Activated naive CD8-positive, alpha-beta T cell treated with anti-CD3 and anti-CD28 coated beads, Interleukin-2, amount 50 U/mL, for 24 hours (primary cell): Measurements from ENCODE around the gene NOD1.
"Not testable (repeated sequence)": the region's sequence is repeated elsewhere in the genome, so short reads cannot be mapped to it uniquely, and the experiment has no call there.

ENCODE experiments used
- ATAC-seq: fragments of 150-1000 bp; cut with Tn5 transposase; one replicate; pipeline ENCODE4 v1.10.0; 2021
- DNase-seq: peaks from one replicate; pipeline ENCODE4 v3.0.0; 2021
- H3K27ac Mint-ChIP-seq: one replicate; pipeline ENCODE4 v1.8.0; 2021; ENCODE audit warnings: mild to moderate bottlenecking, mixed read lengths
- H3K27me3 Mint-ChIP-seq: one replicate; pipeline ENCODE4 v1.8.0; 2021; ENCODE audit warnings: mixed read lengths
- H3K36me3 Mint-ChIP-seq: one replicate; pipeline ENCODE4 v1.8.0; 2021; ENCODE audit warnings: low read depth, mixed read lengths
- H3K4me1 Mint-ChIP-seq: one replicate; pipeline ENCODE4 v1.8.0; 2021; ENCODE audit warnings: mixed read lengths
- H3K4me3 Mint-ChIP-seq: one replicate; pipeline ENCODE4 v1.8.0; 2021; ENCODE audit warnings: mild to moderate bottlenecking, moderate library complexity, mixed read lengths
- H3K9me3 Mint-ChIP-seq: one replicate; pipeline ENCODE4 v1.8.0; 2021; ENCODE audit warnings: mixed read lengths

NOD1 gene

GRCh38 chr7:30433082-30433481 is 45.5 kb downstream of the NOD1 start:
- ATAC-seq (no peak), DNase-seq (no peak)
- peaks cover 27% of the 10 kb centered on the region for H3K36me3 Mint-ChIP-seq
- no peak overlapping the region for H3K27ac Mint-ChIP-seq
- H3K9me3 Mint-ChIP-seq, result no peaks in the 10 kb centered on the region
- no peak overlapping the region for H3K4me3 Mint-ChIP-seq
- H3K27me3 Mint-ChIP-seq, result no peaks in the 10 kb centered on the region
- peaks cover 10% of the 10 kb centered on the region for H3K4me1 Mint-ChIP-seq

DNA sequence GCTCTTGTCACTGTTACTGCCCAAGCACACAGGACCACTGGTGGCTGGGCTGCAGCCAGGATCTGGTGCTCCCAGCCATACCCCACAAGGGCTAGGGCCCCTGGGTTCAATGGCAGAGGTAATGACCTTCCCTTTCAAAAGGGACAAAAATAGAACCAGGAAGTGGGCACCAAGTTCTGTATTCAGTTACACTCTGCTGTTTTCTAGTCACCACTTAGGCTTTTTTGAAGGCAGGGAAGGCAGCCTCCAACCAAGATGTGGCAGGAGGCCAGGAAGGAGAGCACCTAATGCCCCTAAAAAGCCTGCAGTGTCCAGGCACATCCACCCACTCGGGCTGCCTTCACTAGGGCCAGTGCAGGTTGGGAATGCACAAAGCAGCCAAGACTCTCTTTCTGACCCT is 47.8 kb downstream of the NOD1 start:
- H3K36me3 Mint-ChIP-seq, result peaks cover 28% of the 10 kb centered on the region
- ATAC-seq, result no peak
- no peaks in the 10 kb centered on the region for H3K27me3 Mint-ChIP-seq
- DNase-seq, result no peak
- H3K9me3 Mint-ChIP-seq, result no peaks in the 10 kb centered on the region
- no peak overlapping the region for H3K4me3 Mint-ChIP-seq
- H3K4me1 Mint-ChIP-seq, result peaks cover 8% of the 10 kb centered on the region
- H3K27ac Mint-ChIP-seq, result no peak overlapping the region

- no peak overlapping the region for H3K27ac Mint-ChIP-seq
- H3K4me3 Mint-ChIP-seq, result no peak overlapping the region
- H3K27me3 Mint-ChIP-seq, result no peaks in the 10 kb centered on the region
Measured at GRCh38 chr7:30430276-30430675, 48.3 kb downstream of the NOD1 start.

DNA sequence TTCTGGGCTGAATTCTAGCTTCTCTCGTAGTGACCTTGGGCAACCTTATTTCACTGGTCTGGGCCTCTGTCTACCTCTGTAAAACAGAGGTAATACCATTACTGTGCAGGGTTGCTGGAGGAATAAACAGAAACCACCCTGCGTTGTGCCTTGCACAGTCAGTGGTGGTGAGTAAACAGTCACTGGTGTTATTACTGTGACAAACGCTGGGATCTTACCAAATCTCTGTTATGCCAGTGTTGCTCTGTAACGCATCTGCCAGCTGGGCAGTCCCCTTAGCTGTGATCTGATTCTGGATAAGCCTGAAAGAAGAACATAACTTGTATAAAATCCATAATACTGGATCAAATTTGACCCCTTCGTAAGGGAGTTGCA is 49.4 kb downstream of the NOD1 start:
- H3K27ac Mint-ChIP-seq, result no peak overlapping the region
- no peak for ATAC-seq
- peaks cover 36% of the 10 kb centered on the region for H3K36me3 Mint-ChIP-seq
- H3K9me3 Mint-ChIP-seq, result no peaks in the 10 kb centered on the region
- no peak for DNase-seq
- H3K4me1 Mint-ChIP-seq, result peaks cover 5% of the 10 kb centered on the region
- H3K27me3 Mint-ChIP-seq, result no peaks in the 10 kb centered on the region
- no peak overlapping the region for H3K4me3 Mint-ChIP-seq

More at GRCh38 chr7:30430276-30430675, 48.3 kb downstream of the NOD1 start:
- Mint-ChIP-seq H3K9me3 (no peaks in the 10 kb centered on the region), H3K36me3 (peaks cover 34% of the 10 kb centered on the region), H3K4me1 (peaks cover 8% of the 10 kb centered on the region)
- DNase-seq (no peak), ATAC-seq (no peak)

DNA sequence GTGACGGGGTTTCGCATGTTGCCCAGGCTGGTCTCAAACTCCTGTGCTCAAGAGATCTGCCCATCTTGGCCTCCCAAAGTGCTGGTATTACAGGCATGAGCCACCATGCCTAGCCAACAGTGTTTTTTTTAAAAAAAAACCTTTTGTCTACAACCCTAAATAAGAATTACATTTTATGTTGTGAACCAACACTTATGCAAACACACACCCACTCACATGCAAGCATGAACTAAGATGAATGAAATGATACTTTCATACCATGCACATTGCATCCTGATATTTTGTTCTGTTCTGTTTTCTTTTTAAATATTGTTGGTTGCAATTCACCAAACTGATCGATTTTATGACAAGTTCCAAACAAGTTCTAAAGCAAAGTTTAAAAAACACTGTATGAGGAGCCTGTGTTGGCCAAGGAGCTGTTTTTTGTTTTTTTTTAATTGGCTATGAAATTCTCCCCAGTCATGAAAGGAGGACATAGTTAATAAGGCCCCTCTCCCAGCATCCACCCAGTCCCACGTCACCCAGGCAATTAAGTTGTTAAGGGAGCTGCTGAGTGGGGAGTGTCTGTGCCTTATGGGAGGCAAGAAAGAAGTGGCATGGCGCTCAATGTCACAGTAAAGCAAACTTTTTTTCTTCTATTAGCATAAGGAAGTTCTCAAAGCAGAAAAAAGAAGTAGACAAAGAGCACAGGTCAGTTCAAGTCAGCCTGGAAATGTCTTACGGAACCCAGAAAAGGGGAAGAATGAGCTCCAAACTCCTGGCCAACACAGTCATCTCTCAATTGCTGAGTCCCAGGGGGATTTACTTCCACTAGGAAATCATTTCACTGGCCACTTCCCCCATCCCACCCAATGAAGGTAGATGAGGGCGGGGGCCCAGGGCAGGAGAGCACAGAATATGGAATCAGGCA is 50.1 kb downstream of the NOD1 start:
- Mint-ChIP-seq H3K4me3 (no peak overlapping the region), H3K4me1 (peaks cover 10% of the 10 kb centered on the region)

GRCh38 chr7:30427296-30428070 is 51.1 kb downstream of the NOD1 start:
- peaks cover 42% of the 10 kb centered on the region for H3K36me3 Mint-ChIP-seq
- no peak for ATAC-seq

More for the DNA sequence above, 50.1 kb downstream of the NOD1 start:
- Mint-ChIP-seq H3K27me3 (no peaks in the 10 kb centered on the region), H3K9me3 (no peaks in the 10 kb centered on the region), H3K27ac (no peak overlapping the region), H3K36me3 (peaks cover 40% of the 10 kb centered on the region)
- DNase-seq (no peak), ATAC-seq (no peak)

DNA sequence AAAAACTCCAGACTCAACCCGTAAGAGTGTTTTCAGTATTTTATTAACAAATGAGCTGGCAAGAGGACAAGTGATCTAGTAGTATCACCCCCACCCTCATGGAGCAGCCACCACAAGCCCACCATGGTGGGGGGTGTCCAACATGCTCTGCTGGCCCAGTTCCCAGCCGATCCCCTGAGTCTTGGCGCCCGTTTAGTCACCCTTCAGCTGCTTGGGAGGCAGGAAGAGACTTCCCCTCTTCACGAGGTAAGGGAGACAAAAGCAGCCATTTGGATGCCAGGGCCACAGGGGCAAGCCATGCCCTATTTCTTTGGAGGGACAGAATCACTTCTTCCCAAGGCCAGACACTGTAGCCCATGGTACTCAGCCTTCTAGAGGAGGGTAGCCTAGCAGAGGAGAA is 54.1 kb downstream of the NOD1 start:
- Mint-ChIP-seq H3K4me1 (peaks cover 25% of the 10 kb centered on the region), H3K4me3 (no peak overlapping the region), H3K27me3 (no peaks in the 10 kb centered on the region), H3K36me3 (peaks cover 41% of the 10 kb centered on the region), H3K27ac (no peak overlapping the region), H3K9me3 (peaks cover 7% of the 10 kb centered on the region)
- DNase-seq (no peak), ATAC-seq (no peak)

More at GRCh38 chr7:30427296-30428070, 51.1 kb downstream of the NOD1 start:
- Mint-ChIP-seq H3K27me3 (no peaks in the 10 kb centered on the region), H3K4me3 (no peak overlapping the region), H3K9me3 (no peaks in the 10 kb centered on the region), H3K4me1 (peaks cover 20% of the 10 kb centered on the region), H3K27ac (no peak overlapping the region)
- DNase-seq, result no peak

- Mint-ChIP-seq H3K36me3 (peaks cover 36% of the 10 kb centered on the region), H3K4me3 (no peak overlapping the region), H3K27me3 (no peaks in the 10 kb centered on the region), H3K27ac (peak overlapping the region; percentile 73), H3K4me1 (peaks cover 25% of the 10 kb centered on the region), H3K9me3 (peaks cover 7% of the 10 kb centered on the region)
- DNase-seq (no peak), ATAC-seq (no peak)
Measured at GRCh38 chr7:30423788-30424505, 54.6 kb downstream of the NOD1 start.

DNA sequence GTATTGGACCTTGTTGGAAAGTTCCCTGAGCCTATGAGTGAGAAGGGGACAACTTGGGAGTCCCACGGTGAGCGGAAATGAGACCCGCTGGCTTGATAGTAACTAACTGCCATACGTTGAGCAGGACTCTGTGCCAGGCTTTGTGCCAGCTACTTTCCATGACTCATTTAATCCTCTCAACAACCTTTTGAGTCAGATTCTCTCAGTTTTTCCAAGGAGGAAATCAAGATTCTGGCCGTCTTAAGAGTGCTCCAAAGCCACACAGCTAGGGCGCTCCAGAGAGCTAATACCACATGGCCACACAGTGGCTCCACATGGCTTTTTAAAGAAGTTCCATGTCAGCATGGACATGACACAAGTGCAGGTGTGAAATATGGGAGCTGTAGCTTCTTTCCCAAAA is 55.7 kb downstream of the NOD1 start:
- no peaks in the 10 kb centered on the region for H3K27me3 Mint-ChIP-seq
- H3K4me1 Mint-ChIP-seq, result peaks cover 25% of the 10 kb centered on the region
- peaks cover 7% of the 10 kb centered on the region for H3K9me3 Mint-ChIP-seq
- peaks cover 36% of the 10 kb centered on the region for H3K36me3 Mint-ChIP-seq
- H3K27ac Mint-ChIP-seq, result peak overlapping the region; percentile 73
- ATAC-seq, result peak; percentile 88
- DNase-seq, result peak; percentile 25
- H3K4me3 Mint-ChIP-seq, result peak overlapping the region; percentile 6

DNA sequence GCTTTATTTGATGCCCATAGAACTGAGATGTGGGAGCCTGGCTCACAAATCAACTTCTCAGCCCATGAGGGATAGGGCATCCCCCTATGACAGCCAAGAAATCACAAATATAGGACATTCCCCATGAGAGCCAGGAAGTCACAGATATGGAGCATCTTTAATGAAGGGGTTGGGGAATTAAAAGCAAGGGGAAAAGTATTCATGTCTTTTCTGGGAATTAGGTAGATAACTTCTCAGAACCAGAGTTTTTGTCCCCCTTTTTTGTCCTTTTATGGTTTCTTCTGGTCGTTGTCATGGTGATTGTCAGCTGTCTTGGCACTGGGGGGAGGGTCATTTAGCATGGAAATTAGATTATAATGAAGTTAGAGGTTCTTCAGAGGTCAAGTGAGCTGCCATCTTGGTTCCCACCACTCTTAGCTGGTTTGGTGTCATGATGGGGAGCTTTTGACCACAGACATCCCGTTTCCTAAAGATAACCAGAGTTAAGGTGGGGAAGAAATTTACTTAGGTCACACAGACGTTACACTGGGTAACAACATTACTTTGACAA is 56.9 kb downstream of the NOD1 start:
- peaks cover 36% of the 10 kb centered on the region for H3K36me3 Mint-ChIP-seq
- H3K4me1 Mint-ChIP-seq, result peaks cover 25% of the 10 kb centered on the region
- no peaks in the 10 kb centered on the region for H3K27me3 Mint-ChIP-seq
- no peak for ATAC-seq
- peak overlapping the region; percentile 26 for H3K27ac Mint-ChIP-seq
- peaks cover 7% of the 10 kb centered on the region for H3K9me3 Mint-ChIP-seq
- H3K4me3 Mint-ChIP-seq, result no peak overlapping the region
- DNase-seq, result no peak

GRCh38 chr7:30420662-30421061 is 57.9 kb downstream of the NOD1 start:
- H3K4me1 Mint-ChIP-seq, result peaks cover 25% of the 10 kb centered on the region
- no peak overlapping the region for H3K4me3 Mint-ChIP-seq
- H3K27ac Mint-ChIP-seq, result no peak overlapping the region
- peaks cover 7% of the 10 kb centered on the region for H3K9me3 Mint-ChIP-seq
- ATAC-seq (no peak), DNase-seq (no peak)
- no peaks in the 10 kb centered on the region for H3K27me3 Mint-ChIP-seq
- H3K36me3 Mint-ChIP-seq, result peaks cover 26% of the 10 kb centered on the region

DNA sequence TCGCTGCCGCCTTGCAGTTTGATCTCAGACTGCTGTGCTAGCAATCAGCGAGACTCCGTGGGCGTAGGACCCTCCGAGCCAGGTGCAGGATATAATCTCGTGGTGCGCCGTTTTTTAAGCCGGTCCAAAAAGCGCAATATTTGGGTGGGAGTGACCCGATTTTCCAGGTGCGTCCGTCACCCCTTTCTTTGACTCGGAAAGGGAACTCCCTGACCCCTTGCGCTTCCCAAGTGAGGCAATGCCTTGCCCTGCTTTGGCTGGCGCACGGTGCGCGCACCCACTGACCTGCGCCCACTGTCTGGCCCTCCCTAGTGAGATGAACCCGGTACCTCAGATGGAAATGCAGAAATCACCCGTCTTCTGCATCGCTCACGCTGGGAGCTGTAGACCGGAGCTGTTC is 58.5 kb downstream of the NOD1 start:
- H3K4me3 Mint-ChIP-seq, H3K27me3 Mint-ChIP-seq, DNase-seq, H3K27ac Mint-ChIP-seq, H3K9me3 Mint-ChIP-seq, ATAC-seq: not testable (repeated sequence)
- peaks cover 25% of the 10 kb centered on the region for H3K4me1 Mint-ChIP-seq
- peaks cover 21% of the 10 kb centered on the region for H3K36me3 Mint-ChIP-seq

DNA sequence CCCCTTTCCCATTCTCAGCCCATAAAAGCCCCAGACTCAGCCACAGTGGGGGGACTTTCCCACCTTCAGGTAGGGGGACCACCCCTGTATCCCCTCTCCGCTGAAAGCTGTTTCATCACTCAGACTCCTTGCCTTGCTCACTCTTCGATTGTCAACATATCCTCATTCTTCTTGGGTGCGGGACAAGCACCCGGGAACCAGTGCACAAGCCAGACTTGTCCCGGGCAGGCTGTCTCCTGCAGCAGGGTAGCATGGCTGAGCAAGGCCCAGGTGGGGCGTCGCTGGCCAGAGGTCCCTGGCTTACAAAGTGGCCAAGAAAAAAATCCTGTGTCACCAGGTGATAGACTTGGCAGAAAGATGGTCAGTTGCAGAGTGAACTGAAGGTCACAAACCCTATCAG is 64.7 kb downstream of the NOD1 start:
- peaks cover 1% of the 10 kb centered on the region for H3K36me3 Mint-ChIP-seq
- DNase-seq, result no peak
- H3K9me3 Mint-ChIP-seq, result no peaks in the 10 kb centered on the region
- no peaks in the 10 kb centered on the region for H3K27me3 Mint-ChIP-seq
- H3K4me3 Mint-ChIP-seq, result no peak overlapping the region
- no peaks in the 10 kb centered on the region for H3K4me1 Mint-ChIP-seq
- no peak for ATAC-seq
- H3K27ac Mint-ChIP-seq, result no peak overlapping the region

GRCh38 chr7:30412782-30413504 is 65.6 kb downstream of the NOD1 start:
- Mint-ChIP-seq H3K9me3 (no peaks in the 10 kb centered on the region), H3K4me3 (no peak overlapping the region), H3K27ac (no peak overlapping the region), H3K27me3 (no peaks in the 10 kb centered on the region), H3K4me1 (no peaks in the 10 kb centered on the region), H3K36me3 (peaks cover 1% of the 10 kb centered on the region)
- ATAC-seq, result no peak
- DNase-seq, result no peak
